H1 (cell line): ENCODE data around the gene LRBA. TPM values are rescaled to one million over a fixed set of nuclear protein-coding genes. Genes with fewer than 3 reads are reported as not detected.

Experiments used
- CTCF ChIA-PET: fragments of 300-600 bp; sonication (Branson Sonifier 250); formaldehyde crosslinking; loops from one replicate; lab custom pipeline; 2021; ENCODE audit not compliant: partially characterized antibody; lab: Charles Lee
- POLR2A ChIA-PET: fragments of 300-600 bp; sonication (Branson Sonifier 250); formaldehyde crosslinking; loops from one replicate; lab custom pipeline; 2021; ENCODE audit warnings: inconsistent platforms; ENCODE audit not compliant: partially characterized antibody; lab: Charles Lee
- DNase-seq, 2 experiments: peaks; one replicate each; pipeline versions ENCODE4 v3.0.0 to v3.0.0-alpha.2; 2010 to 2022; ENCODE audit warnings: low spot score in 2 of 2, low read depth in 1 of 2, mixed read lengths in 1 of 2
- FAIRE-seq: peaks from 2 replicates; lab custom pipeline; 2011; peaks lifted over from hg19 to GRCh38; lab: Jason Lieb, UNC
- H2AFZ ChIP-seq: 2 replicates; pipeline ENCODE4 v1.8.1; 2012; ENCODE audit warnings: low read length, inconsistent platforms
- H2AK5ac ChIP-seq: 2 replicates; pipeline ENCODE4 v1.6.1; 2013; ENCODE audit warnings: low read depth, low read length
- H2BK120ac ChIP-seq: replicated peaks from 2 replicates; pipeline ENCODE3; 2013; ENCODE audit warnings: low read depth, low read length, inconsistent platforms
- H2BK12ac ChIP-seq: 2 replicates; pipeline ENCODE4 v1.6.1; 2013; ENCODE audit warnings: low read depth, low read length
- H2BK15ac ChIP-seq: 2 replicates; pipeline ENCODE4 v1.6.1; 2013; ENCODE audit warnings: low read length
- H2BK20ac ChIP-seq: 2 replicates; pipeline ENCODE4 v1.6.1; 2013; ENCODE audit warnings: low read length
- H2BK5ac ChIP-seq: 2 replicates; pipeline ENCODE4 v1.6.1; 2013; ENCODE audit warnings: low read depth, low read length
- H3K14ac ChIP-seq: 2 replicates; pipeline ENCODE4 v1.6.1; 2013; ENCODE audit warnings: inconsistent platforms; ENCODE audit not compliant: insufficient read length
- H3K18ac ChIP-seq: 2 replicates; pipeline ENCODE4 v1.6.1; 2013; ENCODE audit warnings: low read length; ENCODE audit errors: extremely low read depth
- H3K23ac ChIP-seq: 2 replicates; pipeline ENCODE4 v1.6.1; 2013; ENCODE audit warnings: inconsistent platforms; ENCODE audit not compliant: insufficient read length
- H3K23me2 ChIP-seq: 2 replicates; pipeline ENCODE4 v1.6.1; 2013; ENCODE audit warnings: low read depth, low read length
- H3K27ac ChIP-seq: 2 replicates; pipeline ENCODE4 v1.6.1; 2011; ENCODE audit warnings: low read depth, low read length, inconsistent platforms
- H3K27me3 ChIP-seq, 4 experiments: replicated peaks in 1 of 4; 1 replicate in 1 of 4; 2 replicates in 3 of 4; pipeline versions ENCODE4 v1.6.1 to v1.8.1; 2011 to 2013; ENCODE audit warnings: low read length in 3 of 4, mild to moderate bottlenecking in 3 of 4, inconsistent platforms in 2 of 4, mixed read lengths in 2 of 4, moderate library complexity in 1 of 4; ENCODE audit not compliant: control insufficient read depth in 3 of 4, insufficient read depth in 3 of 4; ENCODE audit errors: extremely low read depth in 1 of 4
- H3K36me3 ChIP-seq, 4 experiments: 2 replicates each; pipeline versions ENCODE4 v1.6.1 to v1.8.1; 2011 to 2013; ENCODE audit warnings: mild to moderate bottlenecking in 4 of 4, low read length in 3 of 4, moderate library complexity in 2 of 4, control low read depth in 1 of 4, inconsistent platforms in 1 of 4; ENCODE audit not compliant: insufficient read depth in 4 of 4, control insufficient read depth in 2 of 4
- H3K4ac ChIP-seq: replicated peaks from 2 replicates; pipeline ENCODE3; 2013; ENCODE audit warnings: low read length, low read depth, mixed read lengths, inconsistent platforms; ENCODE audit not compliant: insufficient read length
- H3K4me1 ChIP-seq, 4 experiments: replicated peaks in 1 of 4; 1 replicate in 1 of 4; 2 replicates in 3 of 4; pipeline versions ENCODE4 v1.6.1 to v1.8.1; 2011 to 2013; ENCODE audit warnings: low read length in 3 of 4, inconsistent platforms in 2 of 4, mixed read lengths in 1 of 4; ENCODE audit not compliant: insufficient read depth in 4 of 4, control insufficient read depth in 3 of 4
- H3K4me2 ChIP-seq, 2 experiments: 2 replicates each; pipeline versions ENCODE4 v1.6.1 to v1.8.1; 2011 to 2013; ENCODE audit warnings: low read depth in 2 of 2, low read length in 2 of 2, control low read depth in 1 of 2, inconsistent platforms in 1 of 2, mild to moderate bottlenecking in 1 of 2; ENCODE audit not compliant: insufficient read depth in 1 of 2
- H3K4me3 ChIP-seq, 4 experiments: fragments of 200-600, 300-600 bp in 1 of 4; sonication (generic), shearing (Covaris generic), sonication (Bioruptor Twin) in 1 of 4; 2 replicates each; pipeline versions ENCODE4 v1.5.1 to v1.8.1; 2011 to 2016; ENCODE audit warnings: low read length in 4 of 4, low read depth in 3 of 4, control low read depth in 2 of 4, inconsistent platforms in 2 of 4, mild to moderate bottlenecking in 2 of 4, mixed read lengths in 1 of 4, moderate library complexity in 1 of 4; ENCODE audit not compliant: insufficient read depth in 2 of 4; ENCODE audit errors: extremely low read depth in 1 of 4
- H3K56ac ChIP-seq: replicated peaks from 2 replicates; pipeline ENCODE3; 2013; ENCODE audit warnings: low read depth, mild to moderate bottlenecking, mixed read lengths, low read length, inconsistent platforms; ENCODE audit not compliant: insufficient read length
- H3K79me1 ChIP-seq: 2 replicates; pipeline ENCODE4 v1.6.1; 2013; ENCODE audit warnings: low read depth, low read length, control low read depth
- H3K79me2 ChIP-seq, 2 experiments: 2 replicates each; pipeline versions ENCODE4 v1.6.1 to v1.8.1; 2012 to 2013; ENCODE audit warnings: low read length in 2 of 2, mild to moderate bottlenecking in 2 of 2, inconsistent platforms in 1 of 2; ENCODE audit not compliant: insufficient read depth in 2 of 2, control insufficient read depth in 1 of 2
- H3K9ac ChIP-seq, 4 experiments: replicated peaks in 1 of 4; 1 replicate in 1 of 4; 2 replicates in 3 of 4; pipeline versions ENCODE4 v1.6.1 to v1.8.1; 2011 to 2013; ENCODE audit warnings: low read depth in 3 of 4, low read length in 3 of 4, control low read depth in 2 of 4, mild to moderate bottlenecking in 2 of 4, moderate library complexity in 2 of 4, inconsistent platforms in 1 of 4; ENCODE audit errors: extremely low read depth in 1 of 4
- H3K9me3 ChIP-seq, 2 experiments: 2 replicates each; pipeline versions ENCODE4 v1.6.1 to v1.8.1; 2012 to 2013; ENCODE audit warnings: mild to moderate bottlenecking in 2 of 2, moderate library complexity in 2 of 2, control low read depth in 1 of 2, inconsistent platforms in 1 of 2, low read depth in 1 of 2, low read length in 1 of 2, mixed read lengths in 1 of 2; ENCODE audit not compliant: insufficient read depth in 2 of 2
- H4K20me1 ChIP-seq, 2 experiments: replicated peaks in 1 of 2; 2 replicates each; pipeline versions ENCODE3 to v1.8.1; 2011 to 2013; ENCODE audit warnings: inconsistent platforms in 2 of 2, low read length in 2 of 2, mild to moderate bottlenecking in 1 of 2; ENCODE audit not compliant: insufficient read depth in 2 of 2, control insufficient read depth in 1 of 2
- H4K5ac ChIP-seq: 2 replicates; pipeline ENCODE4 v1.6.1; 2013; ENCODE audit warnings: low read length, low read depth, mixed read lengths, inconsistent platforms; ENCODE audit not compliant: insufficient read length
- H4K8ac ChIP-seq: 2 replicates; pipeline ENCODE4 v1.8.0; 2013; ENCODE audit warnings: mild to moderate bottlenecking, moderate library complexity, low read length, inconsistent platforms; ENCODE audit not compliant: insufficient read depth; ENCODE audit errors: extremely low read depth
- H4K91ac ChIP-seq: replicated peaks from 2 replicates; pipeline ENCODE3; 2013; ENCODE audit warnings: low read length, mixed read lengths, inconsistent platforms; ENCODE audit not compliant: insufficient read length
- CREB1 ChIP-seq: IDR thresholded peaks from 2 replicates; pipeline ENCODE4 v1.6.1; 2012; ENCODE audit warnings: inconsistent platforms
- EZH2 ChIP-seq: fragments of 200-600 bp; sonication (generic); IDR thresholded peaks from 2 replicates; pipeline ENCODE4 v1.7.1; 2012; ENCODE audit warnings: low read depth, mild to moderate bottlenecking, moderate library complexity, low read length, inconsistent platforms; ENCODE audit not compliant: severe bottlenecking
- HDAC6 ChIP-seq: IDR thresholded peaks from one replicate; pipeline ENCODE4 v1.7.1; 2012; ENCODE audit warnings: low read depth, mild to moderate bottlenecking, inconsistent platforms, low read length, moderate library complexity
- POLR2AphosphoS5 ChIP-seq: IDR thresholded peaks from 2 replicates; pipeline ENCODE4 v1.6.1; 2011; ENCODE audit warnings: low read depth, low read length
- RAD21 ChIP-seq, 2 experiments: IDR thresholded peaks in 1 of 2; conservative IDR thresholded peaks in 1 of 2; 2 replicates each; pipeline ENCODE4 v1.6.1; 2011; ENCODE audit warnings: low read depth in 2 of 2, low read length in 2 of 2, improper control_type of control experiment in 1 of 2, inconsistent platforms in 1 of 2, mild to moderate bottlenecking in 1 of 2, moderate library complexity in 1 of 2
- SP1 ChIP-seq: IDR thresholded peaks from 2 replicates; pipeline ENCODE4 v1.6.1; 2011; ENCODE audit warnings: low read depth, low read length
- ZNF274 ChIP-seq: IDR thresholded peaks from 2 replicates; pipeline ENCODE4 v1.7.0; 2012; ENCODE audit warnings: low read length, borderline replicate concordance; ENCODE audit errors: extremely low read depth
- WGBS, 2 experiments: shearing (Covaris generic) in 1 of 2; methylation state at CpG; one replicate each; pipeline versions ENCODE4 v1.1.6 to v1.1.7; 2013 to 2015; ENCODE audit warnings: low lambda C conversion rate in 2 of 2, mixed read lengths in 2 of 2, inconsistent platforms in 1 of 2, low coverage in 1 of 2, missing lambda C conversion rate in 1 of 2; ENCODE audit not compliant: insufficient replicate concordance in 2 of 2, insufficient coverage in 1 of 2, insufficient read length in 1 of 2; ENCODE audit errors: extremely low coverage in 1 of 2, missing lambda C conversion rate in 1 of 2; 5-methylcytosine and 5-hydroxymethylcytosine counted together
- polyA plus RNA-seq, 7 experiments: library from polyadenylated mRNA; depleted of rRNA in 3 of 7; stranded (reverse) in 5 of 7; unstranded in 2 of 7; fragments of >200 nt in 5 of 7; fragments of 200-250 nt in 2 of 7; gene quantifications; 1 replicate in 5 of 7; 2 replicates in 1 of 7; 4 replicates in 1 of 7; pipeline versions ENCODE4 v1.2.1 to v1.2.3, GENCODE V29; 2011 to 2013; ENCODE audit warnings: missing spikeins in 2 of 7, mixed read lengths in 2 of 7
- total RNA-seq: library from RNA; stranded (reverse); fragmentation: NEBNext Ultra II Directional; extraction: Animal tissue kit (Norgen Biotek cat#: 25700); gene quantifications from 2 replicates; pipeline ENCODE4 v1.2.1, GENCODE V29; 2021

The LRBA gene
- total and polyA plus RNA-seq, 2 of the 8 experiments (the other 6 are each of a cell fraction or from before 2014, with no cell fraction given) = 54.6 to 83.2 TPM

GRCh38 chr4:150546286-150546685 is 468.8 kb downstream of the LRBA start:
- DNase-seq = no peak
- Histone ChIP-seq H3K27ac (no peak overlapping the region), H3K79me2 (no peaks in the 10 kb centered on the region), H2BK12ac (no peak overlapping the region), H3K4ac (no peak overlapping the region), H3K14ac (no peak overlapping the region), H3K18ac (no peak overlapping the region), H3K36me3 (no peaks in the 10 kb centered on the region), H3K9ac (no peak overlapping the region), H3K9me3 (no peaks in the 10 kb centered on the region), H2BK20ac (no peak overlapping the region), H4K5ac (no peak overlapping the region), H3K23me2 (no peaks in the 10 kb centered on the region), H3K79me1 (no peaks in the 10 kb centered on the region), H2AFZ (no peak overlapping the region), H4K8ac (no peak overlapping the region), H3K27me3 (no peaks in the 10 kb centered on the region), H2BK120ac (no peak overlapping the region), H3K23ac (no peak overlapping the region), H4K91ac (no peak overlapping the region), H3K4me2 (no peak overlapping the region), H3K4me3 (no peak overlapping the region), H4K20me1 (peaks cover 0 to 1% of the 10 kb centered on the region in 2 experiments), H3K56ac (no peak overlapping the region), H2AK5ac (no peak overlapping the region), H2BK15ac (no peak overlapping the region), H3K4me1 (peaks cover 0 to 3% (median under 1%) of the 10 kb centered on the region in 4 experiments; a peak in 2 of 7 replicates), H2BK5ac (no peak overlapping the region)
- ChIA-PET POLR2A (no interaction called here), CTCF (no interaction called here)
- 85% methylated on average over 2 of the region's 2 CpGs; no CpG with 5 or more reads in 1 of the 2 experiments for WGBS, 2 experiments
- no peak for TF ChIP-seq EZH2
- no peak for TF ChIP-seq SP1
- no peak for TF ChIP-seq POLR2AphosphoS5
- no peak for TF ChIP-seq CREB1
- no peak for TF ChIP-seq ZNF274
- no peak for TF ChIP-seq RAD21 (IDR thresholded peaks at IDR 0.05 in 1 of 2, conservative IDR thresholded peaks at IDR 0.05 in 1 of 2; ENCODE audit: low read depth in 2 of 2, low read length in 2 of 2)
- TF ChIP-seq HDAC6 = no peak
- FAIRE-seq = no peak
